Motor neuron (in vitro differentiated cells): ENCODE results near the gene PEF1. TPM values are rescaled to one million over a fixed set of nuclear protein-coding genes. Genes with fewer than 3 reads are reported as not detected.
A peak's percentile ranks its signal among the peaks of the same experiment; 100 is the strongest.

Source experiments
- ATAC-seq, 8 experiments: fragments of 200-7000 bp; cut with Tn5 transposase; replicated peaks in 6 of 8; 2 replicates each; pipeline ENCODE4 v1.8.0; 2021; ENCODE audit warnings: mild to moderate bottlenecking in 8 of 8, moderate library complexity in 8 of 8
- H3K27ac ChIP-seq, 2 donors: fragments of 250-450 bp; sonication (Bioruptor Pico); 2 replicates each; pipeline ENCODE4 v1.9.0; 2021; ENCODE audit warnings: antibody characterized with exemption in 2 of 2, mild to moderate bottlenecking in 2 of 2, moderate library complexity in 1 of 2
- H3K4me1 ChIP-seq, 2 donors: fragments of 250-450 bp; sonication (Bioruptor Pico); replicated peaks in 1 of 2; 2 replicates each; pipeline ENCODE4 v1.6.1; 2021; ENCODE audit warnings: antibody characterized with exemption in 2 of 2, mild to moderate bottlenecking in 2 of 2, moderate library complexity in 1 of 2
- H3K4me3 ChIP-seq, 5 donors: fragments of 250-450 bp; sonication (Bioruptor Pico); 2 replicates each; pipeline ENCODE4 v1.9.0; 2021; ENCODE audit warnings: antibody characterized with exemption in 5 of 5, mild to moderate bottlenecking in 5 of 5, moderate library complexity in 4 of 5
- WGBS, 10 experiments: fragments of 450-650 bp; shearing (Covaris generic); methylation state at CpG; one replicate each; pipeline ENCODE4 v1.0.0; 2022; 5-methylcytosine and 5-hydroxymethylcytosine counted together
- in situ Hi-C, 9 experiments: fragments of 400-800 bp; cut with MboI; loops; one replicate each; pipeline ENCODE4 v1.15.0; 2021; ENCODE audit warnings: low sequenced_read_pairs in 9 of 9, low pct_unique_long_range_greater_than_20kb in 2 of 9; ENCODE audit not compliant: unreplicated experiment in 9 of 9
- total RNA-seq, 8 experiments: library from RNA; unstranded; fragments of 300-600 nt; gene quantifications; 2 replicates each; pipeline versions ENCODE4 v1.2.3 to v1.2.4, GENCODE V29; 2022

Gene PEF1
- total RNA-seq, 8 experiments from 2014 or later: 43.2 to 79.6 (median 54.5) TPM

DNA sequence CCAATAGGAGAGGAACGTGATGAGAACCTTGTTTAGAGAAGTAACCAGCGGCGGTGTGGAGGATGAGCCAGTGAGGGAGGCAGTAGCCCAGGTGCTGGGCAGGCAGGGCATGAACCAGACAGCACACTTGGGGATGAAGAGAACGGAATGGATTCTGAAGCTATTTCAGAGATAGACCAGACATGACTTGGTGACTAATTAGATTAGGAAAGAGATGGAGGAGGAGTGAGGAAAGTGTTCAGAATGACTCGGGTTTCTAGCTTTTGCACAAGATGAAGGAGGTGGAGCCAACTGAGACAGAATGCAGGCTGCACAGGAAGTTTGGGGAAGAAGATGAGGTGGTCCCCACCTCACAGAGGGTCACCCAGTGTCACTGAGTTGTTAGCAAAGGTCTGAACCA, 5.1 kb downstream of the PEF1 start:
- no peak overlapping the region for H3K4me3 ChIP-seq
- no peak overlapping the region for H3K27ac ChIP-seq
- no peak for ATAC-seq
- peaks cover 5 to 7% of the 10 kb centered on the region in 2 donors for H3K4me1 ChIP-seq
- WGBS, 10 experiments: 30 to 87% (median 69%) methylated on average over 1 to 5 of the region's 5 CpGs
- in situ Hi-C loops: no loop called here

GRCh38 chr1:31637915-31638673, 6.6 kb downstream of the PEF1 start:
- no peak overlapping the region for H3K27ac ChIP-seq
- in situ Hi-C loops: no loop called here

GRCh38 chr1:31633117-31633516, 11.6 kb downstream of the PEF1 start:
- Histone ChIP-seq H3K4me1 (peaks cover 0 to under 1% of the 10 kb centered on the region in 2 donors), H3K4me3 (no peak overlapping the region), H3K27ac (no peak overlapping the region)
- ATAC-seq: peak in 1 of 8 experiments; percentile 13
- 60 to 100% (median 85%) methylated on average over 1 to 4 of the region's 4 CpGs; no CpG with 5 or more reads in 4 of the 10 experiments for WGBS, 10 experiments
- in situ Hi-C loops: no loop called here

More at GRCh38 chr1:31637915-31638673, 6.6 kb downstream of the PEF1 start:
- Histone ChIP-seq H3K4me1 (no peaks in the 10 kb centered on the region), H3K4me3 (no peak overlapping the region)
- 46 to 100% (median 87%) methylated on average over 1 to 4 of the region's 5 CpGs; no CpG with 5 or more reads in 2 of the 10 experiments for WGBS, 10 experiments
- peak in 4 of 8 experiments; percentile 10 to 80 (median 54) for ATAC-seq

DNA sequence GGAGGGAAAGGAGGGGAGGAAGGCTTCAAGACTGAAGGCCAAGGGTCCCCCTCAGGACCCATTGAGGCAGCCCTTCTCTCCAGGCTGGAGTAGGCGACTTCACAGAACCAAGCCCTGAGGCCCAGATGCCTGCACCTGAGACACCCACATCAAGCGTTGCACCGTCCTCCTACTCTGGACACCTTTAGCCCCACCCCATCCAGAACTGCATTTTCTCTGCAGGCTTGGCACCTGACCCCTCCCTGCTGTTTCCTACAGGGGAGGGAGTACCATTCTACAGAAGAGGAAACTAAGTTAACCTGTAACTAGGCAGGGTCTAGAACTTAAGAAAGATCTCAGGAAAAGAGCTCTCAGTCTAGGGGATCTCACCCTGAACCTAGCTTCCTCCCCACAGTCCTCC, 12.0 kb downstream of the PEF1 start:
- ATAC-seq: no peak
- no peak overlapping the region for H3K27ac ChIP-seq
- WGBS, 10 experiments: 91 to 100% (median 100%) methylated on average over 1 to 3 of the region's 3 CpGs; no CpG with 5 or more reads in 7 of the 10 experiments
- in situ Hi-C loops: no loop called here
- H3K4me3 ChIP-seq: no peak overlapping the region
- H3K4me1 ChIP-seq: peaks cover 0 to 6% of the 10 kb centered on the region in 2 donors

DNA sequence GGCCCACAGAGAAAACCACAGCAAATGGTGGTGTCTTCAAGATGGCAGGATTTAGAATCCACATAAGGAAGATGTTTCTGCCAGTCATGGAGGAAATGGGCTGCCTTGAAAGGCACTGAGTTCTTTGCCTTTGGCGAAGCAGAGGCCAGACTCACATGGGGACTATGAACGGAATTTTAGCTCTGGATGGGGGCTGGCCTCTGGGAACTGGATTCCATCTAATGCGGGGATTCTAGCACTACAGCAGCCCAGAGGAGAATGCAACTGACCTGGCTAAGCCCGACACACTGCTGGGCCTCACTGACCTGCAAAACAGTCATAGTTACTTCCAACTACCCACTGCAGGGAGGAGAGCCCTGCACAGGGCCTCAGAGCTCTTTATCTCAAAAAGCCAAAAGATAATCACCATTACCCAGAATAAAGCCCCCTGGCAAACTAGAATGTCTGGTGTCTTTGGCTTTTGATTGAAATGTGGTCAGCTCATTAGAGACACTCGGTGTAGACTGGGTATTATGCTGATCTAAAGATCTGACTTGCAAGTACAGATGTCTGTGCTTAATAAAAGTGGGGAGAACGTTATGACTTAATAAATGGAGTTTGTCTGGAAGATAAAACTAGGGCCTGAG, 15.6 kb downstream of the PEF1 start:
- no peak for ATAC-seq
- no peak overlapping the region for H3K27ac ChIP-seq

GRCh38 chr1:31627930-31628559, 16.6 kb downstream of the PEF1 start:
- H3K4me1 ChIP-seq: peaks cover 6 to 17% of the 10 kb centered on the region in 2 donors
- in situ Hi-C loops: no loop called here
- H3K4me3 ChIP-seq: no peak overlapping the region
- H3K27ac ChIP-seq: peak overlapping the region in 1 of 2 donors; percentile 17
- WGBS, 10 experiments: 52 to 92% (median 81%) methylated on average over 2 to 10 of the region's 11 CpGs; no CpG with 5 or more reads in 5 of the 10 experiments
- ATAC-seq: no peak

More for the DNA sequence above, 15.6 kb downstream of the PEF1 start:
- WGBS, 10 experiments: 58 to 100% (median 93%) methylated on average over 1 to 6 of the region's 6 CpGs; no CpG with 5 or more reads in 2 of the 10 experiments
- H3K4me1 ChIP-seq: peaks cover 6 to 17% of the 10 kb centered on the region in 2 donors
- in situ Hi-C loops: no loop called here
- no peak overlapping the region for H3K4me3 ChIP-seq

GRCh38 chr1:31627301-31627929, 17.3 kb downstream of the PEF1 start:
- in situ Hi-C loops: no loop called here
- 63 to 92% (median 72%) methylated on average over 2 to 12 of the region's 13 CpGs; no CpG with 5 or more reads in 4 of the 10 experiments for WGBS, 10 experiments
- ATAC-seq: peak in 1 of 8 experiments; percentile 9
- Histone ChIP-seq H3K4me3 (no peak overlapping the region), H3K4me1 (peaks cover 6 to 17% of the 10 kb centered on the region in 2 donors), H3K27ac (peak overlapping the region in 1 of 2 donors; percentile 17)

DNA sequence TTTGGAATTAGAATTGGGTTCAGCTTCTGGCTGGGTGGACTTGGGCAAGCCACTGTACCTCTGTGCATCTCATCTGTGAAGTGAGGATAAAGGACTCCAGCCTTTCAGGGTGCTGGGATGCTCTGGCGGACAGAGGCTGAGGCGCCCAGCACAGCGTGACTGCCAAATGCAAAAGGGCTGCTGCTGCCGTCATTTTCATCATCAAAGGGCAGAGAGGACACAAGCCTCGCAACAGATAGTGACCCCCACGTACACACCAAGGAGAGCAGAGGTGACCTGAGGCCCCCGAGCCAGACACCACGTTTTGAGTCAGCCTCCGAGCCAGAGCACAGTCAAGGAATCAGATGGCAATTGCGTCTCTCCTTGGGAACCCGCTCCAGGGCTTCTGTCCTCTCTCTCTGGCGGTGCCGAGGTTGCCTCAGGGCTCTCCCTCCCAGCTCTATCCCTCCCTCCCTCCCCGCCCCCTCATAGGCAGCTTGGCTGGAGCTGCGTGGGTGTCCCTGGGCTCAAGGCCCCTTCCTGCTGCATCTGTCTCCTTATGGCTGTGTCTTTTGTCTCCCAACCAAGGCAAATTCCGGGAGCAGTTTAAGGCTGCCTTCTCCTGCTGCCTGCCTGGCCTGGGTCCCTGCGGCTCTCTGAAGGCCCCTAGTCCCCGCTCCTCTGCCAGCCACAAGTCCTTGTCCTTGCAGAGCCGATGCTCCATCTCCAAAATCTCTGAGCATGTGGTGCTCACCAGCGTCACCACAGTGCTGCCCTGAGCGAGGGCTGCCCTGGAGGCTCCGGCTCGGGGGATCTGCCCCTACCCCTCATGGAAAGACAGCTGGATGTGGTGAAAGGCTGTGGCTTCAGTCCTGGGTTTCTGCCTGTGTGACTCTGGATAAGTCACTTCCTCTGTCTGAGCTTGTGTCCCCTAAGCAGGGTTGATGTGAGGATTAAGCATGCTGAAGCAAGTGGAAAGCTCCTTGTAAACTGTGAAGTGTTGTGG, 18.2 kb downstream of the PEF1 start:
- WGBS, 10 experiments: 45 to 71% (median 54%) methylated on average over 3 to 8 of the region's 23 CpGs; no CpG with 5 or more reads in 5 of the 10 experiments
- ATAC-seq: peak; percentile 28 to 74 (median 62)

GRCh38 chr1:31625561-31626222, 19.0 kb downstream of the PEF1 start:
- WGBS, 10 experiments: 0 to 96% (median 47%) methylated on average over 1 to 3 of the region's 4 CpGs; no CpG with 5 or more reads in 6 of the 10 experiments
- Histone ChIP-seq H3K4me1 (peaks cover 6 to 17% of the 10 kb centered on the region in 2 donors), H3K4me3 (no peak overlapping the region), H3K27ac (peak overlapping the region in 1 of 2 donors; percentile 33)
- ATAC-seq: peak; percentile 7 to 70 (median 40)
- in situ Hi-C loops: no loop called here

More for the DNA sequence above, 18.2 kb downstream of the PEF1 start:
- in situ Hi-C loops: no loop called here
- Histone ChIP-seq H3K4me3 (no peak overlapping the region), H3K27ac (peak overlapping the region; percentile 33 to 37), H3K4me1 (peaks cover 6 to 17% of the 10 kb centered on the region in 2 donors)

DNA sequence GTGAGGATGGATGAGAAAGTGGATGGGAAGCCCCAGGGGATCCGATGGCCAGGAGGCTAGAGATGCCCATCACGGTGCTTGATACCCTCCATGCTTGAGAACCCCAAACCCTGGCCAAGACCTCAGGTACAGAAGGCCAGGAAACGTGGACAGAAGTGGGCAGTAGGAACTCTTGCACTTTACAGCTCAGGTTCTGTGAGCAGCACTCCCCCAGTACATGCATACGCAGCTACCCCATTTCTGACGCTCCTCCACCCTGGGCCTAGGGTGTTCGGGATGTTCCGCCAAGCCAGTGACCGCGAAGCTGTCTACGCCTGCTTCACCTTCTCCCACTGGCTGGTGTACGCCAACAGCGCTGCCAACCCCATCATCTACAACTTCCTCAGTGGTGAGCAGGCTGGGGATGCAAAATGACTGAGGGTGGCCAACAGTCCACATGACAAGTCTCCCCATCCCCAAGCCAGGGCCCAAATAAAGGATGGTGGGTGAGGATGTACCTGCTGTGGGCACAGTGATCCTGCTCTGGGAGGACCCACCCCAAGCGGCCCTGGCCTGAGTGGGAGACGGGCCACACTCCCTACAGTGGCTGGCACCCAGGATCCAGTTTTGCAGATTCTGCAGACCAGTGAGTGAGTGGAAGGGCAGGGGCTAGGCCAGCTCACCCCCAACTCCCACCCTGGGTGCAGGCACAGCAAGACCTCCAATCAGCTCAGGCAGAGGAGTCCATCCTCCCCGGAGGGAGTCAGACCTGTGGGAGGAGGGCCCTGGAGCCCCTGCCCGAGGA, 19.8 kb downstream of the PEF1 start:
- no peak overlapping the region for H3K27ac ChIP-seq
- peaks cover 6 to 17% of the 10 kb centered on the region in 2 donors for H3K4me1 ChIP-seq
- in situ Hi-C loops: no loop called here
- WGBS, 10 experiments: 76 to 100% (median 92%) methylated on average over 3 to 12 of the region's 16 CpGs; no CpG with 5 or more reads in 3 of the 10 experiments
- H3K4me3 ChIP-seq: no peak overlapping the region
- peak in 2 of 8 experiments; percentile 2 to 3 for ATAC-seq

DNA sequence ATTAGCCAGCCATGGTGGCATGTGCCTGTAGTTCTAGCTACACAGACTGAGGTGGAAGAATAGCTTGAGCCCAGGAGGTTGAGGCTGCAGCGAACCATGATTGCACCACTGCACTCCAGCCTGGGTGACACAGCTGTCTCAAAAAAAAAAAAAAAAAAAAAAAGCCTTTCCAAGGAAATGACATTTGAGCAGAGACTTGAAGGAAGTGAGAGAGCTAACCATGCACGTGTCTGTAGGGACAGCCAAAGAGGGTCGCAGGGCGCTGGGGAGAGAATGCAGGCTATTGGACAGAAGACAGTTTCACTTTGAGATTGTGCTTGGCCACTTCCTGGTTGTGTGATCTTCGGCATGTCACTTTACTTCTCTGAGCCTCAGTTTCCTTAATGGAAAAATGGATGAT, 20.4 kb downstream of the PEF1 start:
- Histone ChIP-seq H3K4me1 (peaks cover 6 to 17% of the 10 kb centered on the region in 2 donors), H3K4me3 (no peak overlapping the region), H3K27ac (no peak overlapping the region)
- ATAC-seq: no peak
- in situ Hi-C loops: no loop called here
- WGBS, 10 experiments: 43 to 100% (median 87%) methylated on average over 1 to 5 of the region's 5 CpGs
